ENCODE data around the gene GPR135.
"Not testable (repeated sequence)": the region's sequence is repeated elsewhere in the genome, so short reads cannot be mapped to it uniquely, and the experiment has no call there.

Gene GPR135

GRCh38 chr14:59474172-59474571, 9.0 kb upstream of the GPR135 start:
- no peak for DNase-seq

GRCh38 chr14:59464486-59465315, 479 bp downstream of the GPR135 start:
- DNase-seq = peak; percentile 48

GRCh38 chr14:59463787-59464485, 1.2 kb downstream of the GPR135 start:
- peak; percentile 43 for DNase-seq

GRCh38 chr14:59461891-59462290, 3.3 kb downstream of the GPR135 start:
- DNase-seq = no peak

- DNase-seq = no peak
Observed at GRCh38 chr14:59460378-59460777, 4.8 kb downstream of the GPR135 start.

GRCh38 chr14:59458486-59458885, 6.7 kb downstream of the GPR135 start:
- no peak for DNase-seq

- DNase-seq = no peak
Observed at GRCh38 chr14:59455411-59455810, 9.8 kb downstream of the GPR135 start.

- DNase-seq = no peak
Observed at GRCh38 chr14:59454139-59454538, 11.0 kb downstream of the GPR135 start.

- DNase-seq = no peak
Observed at GRCh38 chr14:59451849-59452248, 13.3 kb downstream of the GPR135 start.

GRCh38 chr14:59450716-59451115, 14.5 kb downstream of the GPR135 start:
- no peak for DNase-seq

- not testable (repeated sequence) for DNase-seq
Observed at GRCh38 chr14:59448673-59449072, 16.5 kb downstream of the GPR135 start.

GRCh38 chr14:59439256-59439965, 25.8 kb downstream of the GPR135 start:
- DNase-seq = no peak

GRCh38 chr14:59438195-59438647, 27.0 kb downstream of the GPR135 start:
- no peak for DNase-seq

GRCh38 chr14:59435987-59436386, 29.2 kb downstream of the GPR135 start:
- DNase-seq = no peak

- DNase-seq = no peak
Observed at GRCh38 chr14:59435101-59435500, 30.1 kb downstream of the GPR135 start.

- no peak for DNase-seq
Observed at GRCh38 chr14:59429790-59430189, 35.4 kb downstream of the GPR135 start.

- DNase-seq = no peak
Observed at GRCh38 chr14:59428581-59429012, 36.6 kb downstream of the GPR135 start.

- no peak for DNase-seq
Observed at GRCh38 chr14:59427653-59428580, 37.3 kb downstream of the GPR135 start.

GRCh38 chr14:59425322-59425935, 39.8 kb downstream of the GPR135 start:
- DNase-seq = no peak

GRCh38 chr14:59424341-59425071, 40.7 kb downstream of the GPR135 start:
- DNase-seq = no peak
